Caco-2 (cell line): ENCODE measurements around the gene AHDC1. TPM values are rescaled to one million over a fixed set of nuclear protein-coding genes. Genes with fewer than 3 reads are reported as not detected.

Experiments used
- BruUV-seq: library from RNA; stranded (reverse); fragments of 400-500 nt; replicated peaks from 2 replicates; lab custom pipeline; 2021; lab: Mats Ljungman, UMichigan
- CTCF ChIA-PET: fragments of 300-600 bp; sonication (Branson Sonifier 250); formaldehyde crosslinking; loops from one replicate; lab custom pipeline; 2022; ENCODE audit warnings: antibody characterized with exemption; lab: Charles Lee
- POLR2A ChIA-PET: fragments of 300-600 bp; sonication (Branson Sonifier 250); formaldehyde crosslinking; loops from one replicate; lab custom pipeline; 2022; ENCODE audit warnings: antibody characterized with exemption; lab: Charles Lee
- DNase-seq, 2 experiments: peaks; one replicate each; pipeline versions ENCODE4 v3.0.0 to v3.0.0-alpha.2; 2020 to 2022
- H3K27me3 ChIP-seq: replicated peaks from 2 replicates; pipeline ENCODE4 v1.6.0; 2011; ENCODE audit warnings: low read length; ENCODE audit not compliant: control insufficient read depth, insufficient read depth
- H3K36me3 ChIP-seq: 2 replicates; pipeline ENCODE4 v1.5.1; 2011; ENCODE audit warnings: low read length; ENCODE audit not compliant: control insufficient read depth, insufficient read depth
- H3K4me1 ChIP-seq: fragments of 250-450 bp; sonication (Bioruptor Pico); 2 replicates; pipeline ENCODE4 v1.5.1; 2020; ENCODE audit warnings: mild to moderate bottlenecking
- H3K4me3 ChIP-seq: 2 replicates; pipeline ENCODE4 v1.5.1; 2011; ENCODE audit warnings: low read depth, mild to moderate bottlenecking, control low read depth, low read length
- H3K9me3 ChIP-seq: fragments of 250-450 bp; sonication (Bioruptor Pico); 2 replicates; pipeline ENCODE4 v1.5.1; 2020; ENCODE audit warnings: mild to moderate bottlenecking, moderate library complexity
- H3K27ac Mint-ChIP-seq: one replicate; pipeline ENCODE4 v1.8.0; 2022; ENCODE audit warnings: mixed read lengths; ENCODE audit not compliant: unreplicated experiment
- H3K27me3 Mint-ChIP-seq: one replicate; pipeline ENCODE4 v1.8.0; 2022; ENCODE audit warnings: mixed read lengths; ENCODE audit not compliant: insufficient read depth, unreplicated experiment
- H3K36me3 Mint-ChIP-seq: one replicate; pipeline ENCODE4 v1.8.0; 2022; ENCODE audit warnings: mild to moderate bottlenecking, mixed read lengths; ENCODE audit not compliant: insufficient read depth, unreplicated experiment
- H3K4me1 Mint-ChIP-seq: one replicate; pipeline ENCODE4 v1.8.0; 2022; ENCODE audit warnings: low read depth, mixed read lengths; ENCODE audit not compliant: unreplicated experiment
- H3K4me3 Mint-ChIP-seq: one replicate; pipeline ENCODE4 v1.8.0; 2022; ENCODE audit warnings: mild to moderate bottlenecking, moderate library complexity, mixed read lengths; ENCODE audit not compliant: unreplicated experiment
- H3K9me3 Mint-ChIP-seq: one replicate; pipeline ENCODE4 v1.8.0; 2022; ENCODE audit warnings: mixed read lengths; ENCODE audit not compliant: unreplicated experiment
- intact Hi-C: fragments of 100-400 bp; cut with micrococcal nuclease; formaldehyde crosslinking; loops from one replicate; pipeline ENCODE4 v1.10.0; 2022; ENCODE audit not compliant: unreplicated experiment
- total RNA-seq: library from RNA; stranded (reverse); gene quantifications from 2 replicates; pipeline ENCODE4 v1.2.3, GENCODE V29; 2022
- TF ChIP-seq, protein P1 (sequence below), 2 experiments: fragments of 200-600 bp in 1 of 2; IDR thresholded peaks; 1 replicate in 1 of 2; 2 replicates in 1 of 2; pipeline versions ENCODE4 v1.5.1 to v1.8.0; 2011 to 2022; ENCODE audit warnings: antibody characterized with exemption in 1 of 2, control low read depth in 1 of 2, inconsistent platforms in 1 of 2, low read depth in 1 of 2, low read length in 1 of 2, mild to moderate bottlenecking in 1 of 2, moderate library complexity in 1 of 2; ENCODE audit not compliant: insufficient read depth in 1 of 2, severe bottlenecking in 1 of 2, unreplicated experiment in 1 of 2

Gene AHDC1
- total RNA-seq, 1 experiment from 2014 or later: 17.0 TPM

DNA sequence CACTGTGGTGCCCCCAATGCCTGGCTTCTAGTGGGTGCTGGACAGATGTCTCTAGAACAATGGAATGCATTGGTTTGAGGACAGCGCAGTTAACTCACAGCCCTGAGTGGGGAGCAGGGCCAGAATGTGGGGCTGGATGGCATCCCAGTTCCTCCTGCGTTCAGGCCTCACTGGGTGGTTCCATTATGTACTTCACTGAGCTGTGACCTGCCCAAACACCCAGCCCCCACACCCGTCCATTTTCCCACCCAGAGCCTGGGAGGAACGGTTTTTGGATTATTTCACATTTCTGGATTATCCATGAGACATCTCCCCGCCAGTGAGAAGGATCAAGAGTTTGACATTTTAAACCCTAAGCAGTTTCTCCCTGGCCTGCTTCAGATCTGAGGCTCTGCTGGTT lies 58.7 kb downstream of the AHDC1 start:
- BruUV-seq: no TSS peak
- ChIA-PET POLR2A (no interaction called here), CTCF (interaction anchor here (0.5 kb wide), 1 partner anchor 12 kb away, joined by 3 read pairs; no protein-coding TSS in a partner anchor)
- no peak overlapping the region for H3K4me3 Mint-ChIP-seq
- no peak for DNase-seq
- peak overlapping the region; percentile 58 for H3K27ac Mint-ChIP-seq
- no peaks in the 10 kb centered on the region for H3K27me3 Mint-ChIP-seq
- no peaks in the 10 kb centered on the region for H3K36me3 ChIP-seq
- no peaks in the 10 kb centered on the region for H3K9me3 Mint-ChIP-seq
- H3K4me1 Mint-ChIP-seq: peaks cover 12% of the 10 kb centered on the region
- peaks cover 6% of the 10 kb centered on the region for H3K36me3 Mint-ChIP-seq
- H3K4me3 ChIP-seq: no peak overlapping the region
- H3K9me3 ChIP-seq: no peaks in the 10 kb centered on the region
- H3K27me3 ChIP-seq: no peaks in the 10 kb centered on the region
- intact Hi-C loops: no loop called here
- peaks cover 15% of the 10 kb centered on the region for H3K4me1 ChIP-seq
- TF ChIP-seq, protein P1, sequence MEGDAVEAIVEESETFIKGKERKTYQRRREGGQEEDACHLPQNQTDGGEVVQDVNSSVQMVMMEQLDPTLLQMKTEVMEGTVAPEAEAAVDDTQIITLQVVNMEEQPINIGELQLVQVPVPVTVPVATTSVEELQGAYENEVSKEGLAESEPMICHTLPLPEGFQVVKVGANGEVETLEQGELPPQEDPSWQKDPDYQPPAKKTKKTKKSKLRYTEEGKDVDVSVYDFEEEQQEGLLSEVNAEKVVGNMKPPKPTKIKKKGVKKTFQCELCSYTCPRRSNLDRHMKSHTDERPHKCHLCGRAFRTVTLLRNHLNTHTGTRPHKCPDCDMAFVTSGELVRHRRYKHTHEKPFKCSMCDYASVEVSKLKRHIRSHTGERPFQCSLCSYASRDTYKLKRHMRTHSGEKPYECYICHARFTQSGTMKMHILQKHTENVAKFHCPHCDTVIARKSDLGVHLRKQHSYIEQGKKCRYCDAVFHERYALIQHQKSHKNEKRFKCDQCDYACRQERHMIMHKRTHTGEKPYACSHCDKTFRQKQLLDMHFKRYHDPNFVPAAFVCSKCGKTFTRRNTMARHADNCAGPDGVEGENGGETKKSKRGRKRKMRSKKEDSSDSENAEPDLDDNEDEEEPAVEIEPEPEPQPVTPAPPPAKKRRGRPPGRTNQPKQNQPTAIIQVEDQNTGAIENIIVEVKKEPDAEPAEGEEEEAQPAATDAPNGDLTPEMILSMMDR (IDR thresholded peaks at IDR 0.05; ENCODE audit: insufficient read depth in 1 of 2, low read depth in 1 of 2, low read length in 1 of 2, severe bottlenecking in 1 of 2, unreplicated experiment in 1 of 2): no peak

DNA sequence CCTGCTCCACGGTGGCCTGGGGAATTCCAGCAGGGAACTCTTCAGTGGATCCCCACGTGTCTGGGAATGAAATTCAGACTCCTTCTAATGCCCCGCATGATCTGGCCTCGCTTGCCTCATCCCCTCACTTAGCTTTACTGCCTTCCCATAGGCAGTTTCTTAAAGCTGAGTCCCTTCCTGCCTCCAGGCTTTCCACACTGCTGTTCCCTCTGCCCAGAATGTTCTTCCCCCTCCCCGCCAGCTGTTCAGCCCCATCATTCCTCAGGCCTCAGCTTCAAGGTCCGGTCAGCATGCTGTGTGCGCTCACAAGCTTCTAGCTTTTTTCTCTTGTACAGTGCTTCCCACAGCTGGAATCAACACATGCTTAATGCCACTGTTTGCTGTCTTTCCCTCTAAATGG lies 59.1 kb downstream of the AHDC1 start:
- Histone ChIP-seq H3K4me3 (no peak overlapping the region), H3K27me3 (no peaks in the 10 kb centered on the region), H3K4me1 (peaks cover 15% of the 10 kb centered on the region), H3K36me3 (no peaks in the 10 kb centered on the region), H3K9me3 (no peaks in the 10 kb centered on the region)
- H3K27me3 Mint-ChIP-seq: no peaks in the 10 kb centered on the region
- intact Hi-C loops: no loop called here
- BruUV-seq: no TSS peak
- H3K4me3 Mint-ChIP-seq: no peak overlapping the region
- ChIA-PET POLR2A (no interaction called here), CTCF (interaction anchor here (0.5 kb wide), 1 partner anchor 12 kb away, joined by 3 read pairs; no protein-coding TSS in a partner anchor)
- DNase-seq: no peak
- TF ChIP-seq, protein P1 (IDR thresholded peaks at IDR 0.05; ENCODE audit: insufficient read depth in 1 of 2, low read depth in 1 of 2, low read length in 1 of 2, severe bottlenecking in 1 of 2, unreplicated experiment in 1 of 2): no peak
- H3K9me3 Mint-ChIP-seq: no peaks in the 10 kb centered on the region
- H3K36me3 Mint-ChIP-seq: peaks cover 11% of the 10 kb centered on the region
- H3K27ac Mint-ChIP-seq: peak overlapping the region; percentile 58
- H3K4me1 Mint-ChIP-seq: peaks cover 16% of the 10 kb centered on the region

GRCh38 chr1:27543284-27543683 lies 60.7 kb downstream of the AHDC1 start:
- Histone ChIP-seq H3K36me3 (no peaks in the 10 kb centered on the region), H3K9me3 (no peaks in the 10 kb centered on the region), H3K4me3 (no peak overlapping the region), H3K27me3 (no peaks in the 10 kb centered on the region), H3K4me1 (peaks cover 15% of the 10 kb centered on the region)
- POLR2A ChIA-PET: no interaction called here
- intact Hi-C loops: no loop called here
- no peak overlapping the region for H3K4me3 Mint-ChIP-seq
- no peaks in the 10 kb centered on the region for H3K27me3 Mint-ChIP-seq
- CTCF ChIA-PET: interaction anchor here (0.7 kb wide), 1 partner anchor 14 kb away, joined by 4 read pairs; no protein-coding TSS in a partner anchor
- TF ChIP-seq, protein P1 (IDR thresholded peaks at IDR 0.05; ENCODE audit: insufficient read depth in 1 of 2, low read depth in 1 of 2, low read length in 1 of 2, severe bottlenecking in 1 of 2, unreplicated experiment in 1 of 2): no peak
- H3K9me3 Mint-ChIP-seq: no peaks in the 10 kb centered on the region
- peaks cover 13% of the 10 kb centered on the region for H3K36me3 Mint-ChIP-seq
- no peak overlapping the region for H3K27ac Mint-ChIP-seq
- no TSS peak for BruUV-seq
- H3K4me1 Mint-ChIP-seq: peaks cover 20% of the 10 kb centered on the region
- DNase-seq: no peak
